SJSA1 (cell line): ENCODE measurements around the gene TADA2B. TPM values are rescaled to one million over a fixed set of nuclear protein-coding genes. Genes with fewer than 3 reads are reported as not detected.
"Not testable (repeated sequence)": the region's sequence is repeated elsewhere in the genome, so short reads cannot be mapped to it uniquely, and the experiment has no call there.

Experiments
- DNase-seq, 2 experiments: peaks; one replicate each; pipeline ENCODE4 v3.0.0-alpha.2; 2015 to 2020; ENCODE audit warnings: low spot score in 2 of 2, low read depth in 1 of 2
- H3K27ac ChIP-seq: fragments of 250-450 bp; sonication (Bioruptor Pico); 2 replicates; pipeline ENCODE4 v1.5.1; 2020; ENCODE audit warnings: mild to moderate bottlenecking, moderate library complexity
- H3K27me3 ChIP-seq: fragments of 250-450 bp; sonication (Bioruptor Pico); replicated peaks from 2 replicates; pipeline ENCODE4 v1.5.1; 2020; ENCODE audit warnings: mild to moderate bottlenecking, moderate library complexity
- H3K36me3 ChIP-seq: fragments of 250-450 bp; sonication (Bioruptor Pico); 2 replicates; pipeline ENCODE4 v1.5.1; 2020; ENCODE audit warnings: mild to moderate bottlenecking
- H3K4me1 ChIP-seq: fragments of 250-450 bp; sonication (Bioruptor Pico); replicated peaks from 2 replicates; pipeline ENCODE4 v1.6.1; 2021; ENCODE audit warnings: mild to moderate bottlenecking
- H3K4me3 ChIP-seq: fragments of 250-450 bp; sonication (Bioruptor Pico); 2 replicates; pipeline ENCODE4 v1.5.1; 2020; ENCODE audit warnings: mild to moderate bottlenecking
- H3K9me3 ChIP-seq: fragments of 250-450 bp; sonication (Bioruptor Pico); replicated peaks from 2 replicates; pipeline ENCODE4 v1.5.1; 2020; ENCODE audit warnings: mild to moderate bottlenecking
- total RNA-seq: library from RNA; depleted of rRNA; stranded (reverse); fragments of >200 nt; shearing (Covaris generic); gene quantifications from 2 replicates; pipeline ENCODE4 v1.2.3, GENCODE V29; 2014

The TADA2B gene
- total RNA-seq, 1 experiment from 2014 or later, result 7.7 TPM

- H3K27ac ChIP-seq, result no peak overlapping the region
- no peak for DNase-seq
- no peaks in the 10 kb centered on the region for H3K36me3 ChIP-seq
- H3K27me3 ChIP-seq, result no peaks in the 10 kb centered on the region
- H3K4me1 ChIP-seq, result no peaks in the 10 kb centered on the region
- no peak overlapping the region for H3K4me3 ChIP-seq
- H3K9me3 ChIP-seq, result no peaks in the 10 kb centered on the region
Measured at GRCh38 chr4:7076696-7077082, 33.5 kb downstream of the TADA2B start.

GRCh38 chr4:7077371-7077770 lies 34.2 kb downstream of the TADA2B start:
- no peak overlapping the region for H3K27ac ChIP-seq
- no peak overlapping the region for H3K4me3 ChIP-seq
- H3K36me3 ChIP-seq, result no peaks in the 10 kb centered on the region
- H3K4me1 ChIP-seq, result no peaks in the 10 kb centered on the region
- H3K27me3 ChIP-seq, result no peaks in the 10 kb centered on the region
- no peak for DNase-seq
- no peaks in the 10 kb centered on the region for H3K9me3 ChIP-seq

GRCh38 chr4:7078025-7078424 lies 34.9 kb downstream of the TADA2B start:
- no peaks in the 10 kb centered on the region for H3K4me1 ChIP-seq
- H3K4me3 ChIP-seq, result no peak overlapping the region
- no peaks in the 10 kb centered on the region for H3K27me3 ChIP-seq
- no peak overlapping the region for H3K27ac ChIP-seq
- H3K36me3 ChIP-seq, result no peaks in the 10 kb centered on the region
- DNase-seq, result no peak
- no peaks in the 10 kb centered on the region for H3K9me3 ChIP-seq

GRCh38 chr4:7079483-7079882 lies 36.3 kb downstream of the TADA2B start:
- H3K36me3 ChIP-seq, DNase-seq, H3K4me1 ChIP-seq, H3K27me3 ChIP-seq, H3K4me3 ChIP-seq, H3K27ac ChIP-seq, H3K9me3 ChIP-seq: not testable (repeated sequence)

GRCh38 chr4:7079909-7080308 lies 36.7 kb downstream of the TADA2B start:
- H3K36me3 ChIP-seq, DNase-seq, H3K9me3 ChIP-seq, H3K4me3 ChIP-seq, H3K27ac ChIP-seq, H3K27me3 ChIP-seq, H3K4me1 ChIP-seq: not testable (repeated sequence)

- DNase-seq, result no peak
- Histone ChIP-seq H3K4me3 (no peak overlapping the region), H3K27ac (no peak overlapping the region), H3K9me3 (no peaks in the 10 kb centered on the region), H3K36me3 (no peaks in the 10 kb centered on the region), H3K27me3 (no peaks in the 10 kb centered on the region; the same call in 1 of the 2 replicates), H3K4me1 (no peaks in the 10 kb centered on the region)
Measured at GRCh38 chr4:7083597-7084563, 40.7 kb downstream of the TADA2B start.

- not testable (repeated sequence) for H3K27ac ChIP-seq, H3K4me3 ChIP-seq, H3K9me3 ChIP-seq, H3K27me3 ChIP-seq, H3K36me3 ChIP-seq, H3K4me1 ChIP-seq, DNase-seq
Measured at GRCh38 chr4:7084564-7084961, 41.4 kb downstream of the TADA2B start.

GRCh38 chr4:7086384-7086783 lies 43.2 kb downstream of the TADA2B start:
- Histone ChIP-seq H3K27me3 (no peaks in the 10 kb centered on the region; the same call in 1 of the 2 replicates), H3K36me3 (no peaks in the 10 kb centered on the region), H3K4me3 (no peak overlapping the region), H3K4me1 (no peaks in the 10 kb centered on the region), H3K27ac (no peak overlapping the region), H3K9me3 (no peaks in the 10 kb centered on the region)
- no peak for DNase-seq

- H3K4me1 ChIP-seq, result no peaks in the 10 kb centered on the region
- no peak overlapping the region for H3K27ac ChIP-seq
- H3K27me3 ChIP-seq, result no peaks in the 10 kb centered on the region; the same call in 1 of the 2 replicates
- no peak overlapping the region for H3K4me3 ChIP-seq
- DNase-seq, result no peak
- no peaks in the 10 kb centered on the region for H3K36me3 ChIP-seq
- H3K9me3 ChIP-seq, result no peaks in the 10 kb centered on the region
Measured at GRCh38 chr4:7087036-7087435, 43.9 kb downstream of the TADA2B start.

GRCh38 chr4:7089213-7089986 lies 46.2 kb downstream of the TADA2B start:
- Histone ChIP-seq H3K9me3 (no peaks in the 10 kb centered on the region), H3K27ac (no peak overlapping the region), H3K4me1 (no peaks in the 10 kb centered on the region), H3K36me3 (no peaks in the 10 kb centered on the region), H3K27me3 (no peaks in the 10 kb centered on the region; the same call in 1 of the 2 replicates), H3K4me3 (no peak overlapping the region)
- DNase-seq, result no peak

GRCh38 chr4:7092026-7092425 lies 48.9 kb downstream of the TADA2B start:
- H3K27ac ChIP-seq, result no peak overlapping the region
- H3K4me3 ChIP-seq, result no peak overlapping the region
- no peaks in the 10 kb centered on the region for H3K36me3 ChIP-seq
- H3K27me3 ChIP-seq, result no peaks in the 10 kb centered on the region; the same call in 1 of the 2 replicates
- no peak for DNase-seq
- H3K4me1 ChIP-seq, result no peaks in the 10 kb centered on the region
- H3K9me3 ChIP-seq, result no peaks in the 10 kb centered on the region

GRCh38 chr4:7094916-7095315 lies 51.7 kb downstream of the TADA2B start:
- Histone ChIP-seq H3K36me3 (no peaks in the 10 kb centered on the region), H3K27me3 (no peaks in the 10 kb centered on the region), H3K4me3 (no peak overlapping the region), H3K27ac (no peak overlapping the region), H3K9me3 (no peaks in the 10 kb centered on the region), H3K4me1 (no peaks in the 10 kb centered on the region)
- DNase-seq, result no peak

GRCh38 chr4:7095611-7096155 lies 52.5 kb downstream of the TADA2B start:
- Histone ChIP-seq H3K36me3 (no peaks in the 10 kb centered on the region), H3K4me1 (no peaks in the 10 kb centered on the region), H3K4me3 (no peak overlapping the region), H3K27me3 (no peaks in the 10 kb centered on the region), H3K27ac (no peak overlapping the region), H3K9me3 (no peaks in the 10 kb centered on the region)
- no peak for DNase-seq

- Histone ChIP-seq H3K4me3 (no peak overlapping the region), H3K27ac (no peak overlapping the region), H3K36me3 (no peaks in the 10 kb centered on the region), H3K4me1 (no peaks in the 10 kb centered on the region), H3K27me3 (no peaks in the 10 kb centered on the region), H3K9me3 (no peaks in the 10 kb centered on the region)
- DNase-seq, result no peak
Measured at GRCh38 chr4:7096236-7096635, 53.1 kb downstream of the TADA2B start.
